D721Med (cell line): Measurements from ENCODE around the gene PRL.

ENCODE experiments used
- DNase-seq: peaks from one replicate; pipeline ENCODE4 v3.0.0; 2011; ENCODE audit warnings: low spot score; ENCODE audit not compliant: insufficient read length
- FAIRE-seq: peaks from 2 replicates; lab custom pipeline; 2011; peaks lifted over from hg19 to GRCh38; lab: Jason Lieb, UNC
- CTCF ChIP-seq: IDR thresholded peaks from 2 replicates; pipeline ENCODE4 v1.5.1; 2012; ENCODE audit warnings: mild to moderate bottlenecking, control low read depth; ENCODE audit not compliant: insufficient read depth; ENCODE audit errors: missing control alignments

Gene PRL

DNA sequence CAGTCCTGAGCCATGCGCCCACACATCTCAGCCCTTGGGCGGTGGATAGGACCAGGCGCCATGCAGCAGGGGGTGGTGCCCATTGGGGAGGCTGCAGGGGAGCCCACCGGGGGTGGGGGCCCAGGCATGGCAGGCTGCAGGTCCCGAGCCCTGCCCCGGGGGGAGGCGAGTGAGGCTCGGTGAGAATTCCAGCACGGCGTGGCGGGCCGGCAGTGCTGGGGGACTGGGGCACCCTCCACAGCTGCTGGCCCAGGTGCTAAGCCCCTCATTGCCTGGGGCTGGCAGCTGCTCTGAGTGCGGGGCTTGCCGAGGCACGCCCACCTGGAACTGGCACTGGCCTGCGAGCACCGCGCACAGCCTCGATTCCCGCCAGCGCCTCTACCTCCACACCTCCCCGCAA lies 21.6 kb upstream of the PRL start:
- FAIRE-seq: no peak
- no peak for TF ChIP-seq CTCF
- no peak for DNase-seq

- no peak for TF ChIP-seq CTCF
- DNase-seq: no peak
- no peak for FAIRE-seq
Observed at GRCh38 chr6:22313796-22314195, 17.0 kb upstream of the PRL start.

DNA sequence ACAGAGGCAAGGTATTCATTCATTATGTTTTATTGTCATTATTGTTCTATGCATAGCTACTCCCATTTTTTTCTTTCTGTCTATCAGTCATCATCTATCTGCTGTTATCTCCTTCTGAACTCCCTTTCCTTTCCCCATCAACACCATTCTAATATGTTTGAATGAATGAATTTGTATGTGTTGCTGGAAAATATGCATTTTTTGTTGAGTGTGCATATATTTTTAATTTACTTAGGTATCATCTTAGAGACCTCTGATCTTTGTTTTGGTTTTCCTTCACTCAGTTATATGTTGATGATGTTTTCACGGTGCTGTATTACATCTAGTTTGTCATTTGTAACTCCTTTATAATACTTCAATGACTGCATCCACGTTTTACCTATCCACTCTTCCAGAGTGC lies 12.1 kb upstream of the PRL start:
- no peak for FAIRE-seq
- TF ChIP-seq CTCF: no peak

DNA sequence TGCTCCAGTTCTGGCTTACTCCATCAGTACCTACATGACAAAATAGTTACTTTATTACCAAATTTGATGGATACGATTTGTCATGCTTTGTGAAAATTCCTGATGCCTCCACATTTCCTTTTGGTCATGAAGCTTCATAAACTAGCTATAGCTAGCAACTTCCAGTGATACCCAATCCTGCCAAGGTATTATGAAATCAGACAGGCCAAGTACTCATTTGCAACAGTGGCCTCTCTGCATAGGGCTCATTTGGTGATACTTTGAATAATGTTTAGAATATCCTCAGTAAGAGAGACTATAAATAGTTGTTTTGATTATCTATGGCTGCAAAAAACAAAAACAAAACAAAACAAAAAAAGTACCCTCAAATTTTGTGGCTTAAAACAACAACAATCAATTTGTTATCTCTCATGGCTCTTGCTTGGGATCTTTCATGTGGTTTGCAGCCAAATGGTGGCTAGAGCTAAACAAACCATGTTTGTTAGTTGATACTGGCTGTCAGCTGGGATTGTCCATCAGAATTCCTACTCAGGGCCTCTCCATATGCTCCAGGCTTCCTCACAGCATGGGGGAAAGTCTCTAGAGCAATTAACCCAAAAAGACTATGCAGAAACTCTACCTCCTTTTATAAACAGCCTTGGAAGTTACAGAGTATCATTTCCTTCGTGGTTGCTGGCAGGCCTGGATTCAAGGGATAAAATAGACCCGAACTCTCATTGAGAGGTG lies 10.1 kb upstream of the PRL start:
- FAIRE-seq (no peak), DNase-seq (no peak)
- TF ChIP-seq CTCF: no peak

More for the DNA sequence above, 12.1 kb upstream of the PRL start:
- no peak for DNase-seq

DNA sequence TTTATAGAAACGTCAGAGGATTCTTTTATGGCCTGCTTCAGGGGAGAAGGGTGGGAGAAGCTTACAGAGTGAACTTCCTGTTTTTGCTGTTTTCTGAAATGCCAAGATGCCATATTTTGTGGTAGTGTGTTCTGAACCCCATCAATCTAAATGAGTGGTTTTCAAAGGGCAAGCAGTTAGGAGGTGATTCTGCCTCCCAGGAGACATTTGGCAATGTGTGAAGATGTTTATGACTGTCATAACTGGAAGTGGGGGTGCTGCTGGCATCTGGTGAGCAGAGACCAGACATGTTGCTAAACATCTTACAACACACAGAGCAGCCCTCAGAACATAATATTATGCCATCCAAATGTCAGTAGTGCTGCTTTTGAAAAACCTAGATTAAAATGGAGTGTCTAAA lies 6.0 kb upstream of the PRL start:
- DNase-seq (no peak), FAIRE-seq (no peak)
- TF ChIP-seq CTCF: no peak

- DNase-seq: no peak
- FAIRE-seq: no peak
- no peak for TF ChIP-seq CTCF
Observed at GRCh38 chr6:22300273-22300998, 3.6 kb upstream of the PRL start.

DNA sequence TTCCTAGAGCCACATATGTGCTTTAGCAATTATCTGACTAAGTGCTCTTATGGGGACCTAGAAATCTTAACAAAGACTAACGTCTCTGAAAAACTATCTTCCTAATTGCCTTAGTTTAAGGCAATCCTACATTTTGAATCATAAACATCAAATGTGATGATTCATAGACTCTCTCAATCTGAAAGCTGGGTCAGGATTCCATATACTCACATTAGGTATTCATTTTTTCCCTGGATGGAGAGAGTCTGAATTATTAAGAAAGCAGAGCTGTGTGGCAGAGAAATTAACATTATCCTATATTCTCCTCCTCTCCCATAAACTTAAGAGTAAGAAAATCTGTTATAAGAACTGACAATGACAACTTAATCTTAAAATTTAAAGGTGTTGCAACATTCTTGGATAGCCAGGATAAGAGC lies 1.6 kb upstream of the PRL start:
- FAIRE-seq (no peak), DNase-seq (no peak)
- TF ChIP-seq CTCF: no peak
